ENCODE results near the gene PRTN3. TPM values are rescaled to one million over a fixed set of nuclear protein-coding genes. Genes with fewer than 3 reads are reported as not detected.

Gene PRTN3
- total RNA-seq, 1 experiment from 2014 or later = 2.7 TPM

- H3K36me3 ChIP-seq (ENCODE audit: control insufficient read depth in 1 of 2, insufficient read depth in 2 of 2, low read length in 2 of 2) = peaks cover 5 to 9% of the 10 kb centered on the region in 2 experiments; a peak in 3 of 4 replicates
- H2AFZ ChIP-seq (ENCODE audit: low read depth, low read length, poor library complexity, severe bottlenecking) = no peak overlapping the region
- DNase-seq (ENCODE audit: low read depth, low spot score) (no peak), ATAC-seq (no peak)
- no TSS peak for BruUV-seq (replicated peaks)
- H3K9me2 ChIP-seq (ENCODE audit: insufficient read depth) = no peaks in the 10 kb centered on the region
- ChIA-PET RAD21 (ENCODE audit: low non-redundant PET in 1 of 2, low total read pairs in 2 of 2, uncharacterized antibody in 2 of 2, unreplicated experiment in 2 of 2) (interaction anchor here in 1 of 2 experiments (0.8 kb wide), 1 partner anchor 10 kb away, joined by 3 read pairs; the partner anchor contains the start of gene RNU6-9), CTCF (no interaction called here), POLR2A (interaction anchor here (1.3 kb wide), 1 partner anchor 26 kb away, joined by 4 read pairs; no protein-coding TSS in a partner anchor)
- H3K9ac ChIP-seq (ENCODE audit: low read length) = peak overlapping the region; percentile 57; the same call in 1 of the 2 replicates
- H3K4me1 ChIP-seq (ENCODE audit: control insufficient read depth in 1 of 2, insufficient read depth in 2 of 2, low read length in 2 of 2) = peaks cover 20 to 22% of the 10 kb centered on the region in 2 experiments
- H4K20me1 ChIP-seq (ENCODE audit: insufficient read depth) = no peaks in the 10 kb centered on the region
- no peaks in the 10 kb centered on the region for H3K79me2 ChIP-seq (ENCODE audit: insufficient read depth, low read length)
- peak overlapping the region; percentile 77 for H3K27ac ChIP-seq (ENCODE audit: low read depth, low read length)
- H3K27me3 ChIP-seq (ENCODE audit: insufficient read depth, low read length) = no peaks in the 10 kb centered on the region
- peak overlapping the region; percentile 60 for H3K4me2 ChIP-seq (ENCODE audit: low read length)
- no peaks in the 10 kb centered on the region for H3K9me3 ChIP-seq (ENCODE audit: control insufficient read depth in 1 of 2, insufficient read depth in 1 of 2, low read depth in 1 of 2, low read length in 2 of 2)
- no peak for TF ChIP-seq POLR2A (IDR thresholded peaks at IDR 0.05; ENCODE audit: borderline replicate concordance, extremely low read depth, insufficient read depth, insufficient read length)
- TF ChIP-seq ZBTB33 (IDR thresholded peaks at IDR 0.05; ENCODE audit: extremely low read depth, insufficient replicate concordance, low read length) = no peak
- TF ChIP-seq SP1 (IDR thresholded peaks at IDR 0.05; ENCODE audit: low read depth) = no peak
- TF ChIP-seq EZH2phosphoT487 (IDR thresholded peaks at IDR 0.05; ENCODE audit: borderline replicate concordance) = no peak
- TF ChIP-seq EZH2 (IDR thresholded peaks at IDR 0.05) = no peak
- TF ChIP-seq TCF7L2 (IDR thresholded peaks at IDR 0.05; ENCODE audit: borderline replicate concordance, extremely low read depth, insufficient read depth, insufficient read length) = no peak
- no peak overlapping the region for H3K4me3 ChIP-seq (replicated peaks in 1 of 2; ENCODE audit: low read depth in 1 of 2, low read length in 2 of 2)
- intact Hi-C loops (cut with micrococcal nuclease) = loop anchor here (1.0 to 2.0 kb wide), 2 partner anchors 26 to 34 kb away; partner anchors contain the start of gene KISS1R
Measured at GRCh38 chr19:882871-883497, 42.2 kb downstream of the PRTN3 start.

Data from HCT116 (cell line).